Raji (cell line): ENCODE results near the gene PRSS27.

Experiments used
- POLR2A ChIP-seq: IDR thresholded peaks from 2 replicates; pipeline ENCODE4 v1.6.1; 2011; ENCODE audit warnings: low read depth, low read length, control low read depth; ENCODE audit not compliant: insufficient read depth

Gene PRSS27

DNA sequence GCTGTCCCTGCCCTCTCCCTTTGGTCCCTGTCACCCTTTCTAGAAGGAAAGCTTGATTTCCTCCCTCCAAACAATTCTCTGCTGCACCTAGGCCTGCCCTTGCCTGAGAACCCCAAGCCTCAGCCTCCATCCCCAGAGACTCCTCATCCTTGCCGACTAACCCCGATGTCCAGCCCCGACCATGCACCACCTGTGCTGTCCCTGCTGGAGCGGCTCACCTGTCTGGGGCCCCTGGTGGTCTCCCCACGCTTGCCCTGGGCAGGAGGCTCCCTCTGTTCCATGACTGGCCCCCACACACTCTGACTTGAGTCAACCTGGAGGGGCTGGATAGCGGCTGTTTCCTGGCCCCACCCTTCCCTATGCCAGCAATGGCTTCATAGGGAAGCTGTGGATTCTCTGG is 20.5 kb upstream of the PRSS27 start:
- TF ChIP-seq POLR2A = no peak

DNA sequence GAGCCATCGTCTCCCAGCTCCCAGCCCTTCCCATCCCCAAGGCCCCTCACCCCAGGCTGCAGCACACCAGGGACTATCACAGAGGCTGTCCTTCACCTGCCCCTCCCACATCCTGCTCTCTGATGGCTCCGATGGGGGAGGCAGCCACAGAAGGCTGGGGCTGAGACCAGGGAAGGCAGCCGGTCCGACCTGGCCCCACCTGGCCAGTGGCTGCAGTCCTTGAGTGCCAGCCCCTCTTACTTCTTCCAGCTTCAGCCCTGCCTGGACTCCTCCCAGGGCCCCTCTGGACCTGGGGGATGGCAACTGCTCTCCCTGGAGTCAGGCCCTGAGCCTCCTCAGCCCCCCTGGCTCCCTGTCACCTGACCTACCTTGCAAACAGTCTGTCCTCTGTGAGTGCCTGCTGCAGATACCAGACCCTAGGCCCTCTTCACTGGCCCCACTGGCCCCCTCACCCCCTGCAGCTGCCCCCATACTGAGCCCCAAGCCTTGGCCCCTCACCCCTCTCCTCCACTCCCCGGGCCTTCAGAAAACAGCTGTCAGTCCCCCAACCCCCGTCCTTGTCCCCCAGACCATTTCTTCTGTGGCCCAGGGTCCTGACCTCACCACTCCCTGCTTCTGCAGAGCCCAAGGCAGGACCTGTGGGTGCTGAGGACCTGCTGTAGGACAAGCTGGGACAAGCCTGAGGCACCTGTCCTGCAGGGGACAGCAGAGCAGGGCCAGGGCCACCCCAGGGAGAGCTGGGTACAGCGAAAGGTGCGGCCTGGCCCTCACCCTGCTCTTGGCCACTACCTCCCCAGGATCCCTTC is 19.8 kb upstream of the PRSS27 start:
- no peak for TF ChIP-seq POLR2A

DNA sequence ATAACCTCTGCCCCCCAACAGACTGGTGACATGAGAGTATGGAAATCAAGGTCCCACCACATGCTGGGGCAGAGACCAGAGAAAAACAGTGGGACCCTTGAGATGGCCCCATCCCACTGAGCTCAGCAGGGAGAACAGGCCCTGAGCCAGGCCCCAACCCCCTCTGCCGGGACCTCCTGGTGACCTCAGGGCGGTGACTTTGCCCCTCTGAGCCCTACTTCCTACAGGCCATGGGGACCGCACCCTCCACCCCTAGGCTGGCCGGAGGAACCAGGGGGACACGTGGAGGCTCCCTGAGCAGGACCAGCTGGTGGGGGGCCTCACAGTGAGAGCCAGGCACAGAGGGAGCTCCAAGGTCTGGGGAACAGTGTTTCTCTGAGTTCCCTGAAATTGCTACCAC is 18.6 kb upstream of the PRSS27 start:
- TF ChIP-seq POLR2A = no peak

DNA sequence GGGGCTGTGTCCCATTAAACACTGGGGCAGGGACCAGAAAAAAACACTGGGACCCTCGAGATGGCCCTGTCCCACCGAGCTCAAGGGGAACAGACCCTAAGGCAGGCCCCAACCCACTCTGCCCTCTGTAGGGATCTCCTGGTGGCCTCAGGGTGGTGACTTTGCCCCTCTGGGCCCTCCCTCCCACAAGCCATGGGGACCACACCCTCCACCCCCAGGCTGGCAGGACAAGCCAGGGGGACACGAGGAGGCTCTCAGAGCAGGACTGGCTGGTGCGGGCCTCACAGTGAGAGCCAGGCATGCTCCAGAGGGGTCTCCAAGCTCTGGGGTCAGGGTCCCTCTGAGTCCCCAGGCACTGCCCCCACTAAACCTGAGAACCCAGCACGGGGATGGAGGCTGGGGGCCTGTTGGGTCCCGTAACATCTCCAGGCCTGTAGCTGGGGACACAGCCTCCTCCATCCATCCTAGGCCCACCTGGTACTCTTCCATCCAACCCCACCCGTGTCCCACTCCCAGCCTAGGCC is 17.9 kb upstream of the PRSS27 start:
- TF ChIP-seq POLR2A = no peak

DNA sequence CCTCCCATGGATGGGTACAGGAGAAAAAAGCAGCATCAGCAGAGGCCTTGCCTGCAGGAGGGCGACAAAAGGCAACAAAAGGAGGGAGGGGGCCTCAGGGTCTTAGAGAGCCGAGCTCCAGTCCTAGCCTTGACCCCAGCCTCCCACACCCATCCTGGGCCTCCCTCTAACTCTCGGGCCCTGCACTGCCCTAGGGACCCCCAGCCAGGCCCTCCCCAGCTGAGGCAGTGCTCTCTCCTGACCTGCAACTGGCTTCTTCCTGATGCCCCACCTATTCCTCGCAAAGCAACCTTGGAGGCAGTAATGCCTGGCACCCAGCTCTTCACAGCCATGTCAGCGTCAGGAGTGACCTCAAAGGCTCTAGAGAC is 17.2 kb upstream of the PRSS27 start:
- TF ChIP-seq POLR2A = no peak

DNA sequence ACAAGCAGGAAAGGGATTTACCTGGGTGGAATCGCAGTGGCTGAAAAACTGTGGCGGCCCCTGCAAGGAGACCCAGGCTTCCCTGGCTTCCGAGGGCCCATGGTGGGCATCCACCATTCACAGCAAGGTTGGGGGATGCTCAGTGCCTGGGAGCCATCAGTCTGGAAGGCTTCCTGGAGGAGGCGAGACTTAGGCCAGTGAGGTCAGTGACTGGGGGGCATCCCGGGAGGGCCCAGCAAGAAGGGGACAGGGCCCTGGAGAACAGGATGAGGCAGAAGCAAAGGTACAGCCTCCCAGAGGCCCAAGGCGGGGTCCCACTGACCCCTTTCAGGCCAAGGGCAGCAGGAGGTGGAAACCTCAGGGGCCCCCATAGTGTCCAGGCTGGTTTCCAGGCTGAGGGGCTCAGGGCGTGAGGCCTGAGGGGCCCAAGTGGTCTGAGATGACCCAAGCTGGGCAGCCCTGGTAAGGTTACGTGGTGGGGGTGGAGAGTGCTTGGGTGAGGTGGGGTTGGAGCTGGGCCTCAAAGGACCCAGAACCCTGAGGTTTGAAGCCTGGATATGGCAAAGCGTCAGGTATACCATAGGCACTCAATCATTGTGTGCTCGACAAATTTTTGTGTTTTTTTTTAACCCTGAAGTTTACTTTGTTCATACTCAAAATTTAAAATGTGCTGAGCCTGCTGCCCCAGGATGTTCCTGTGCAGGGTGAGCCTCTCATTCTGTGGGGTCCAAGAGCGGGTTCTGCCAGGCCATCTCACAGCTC is 16.6 kb upstream of the PRSS27 start:
- no peak for TF ChIP-seq POLR2A

DNA sequence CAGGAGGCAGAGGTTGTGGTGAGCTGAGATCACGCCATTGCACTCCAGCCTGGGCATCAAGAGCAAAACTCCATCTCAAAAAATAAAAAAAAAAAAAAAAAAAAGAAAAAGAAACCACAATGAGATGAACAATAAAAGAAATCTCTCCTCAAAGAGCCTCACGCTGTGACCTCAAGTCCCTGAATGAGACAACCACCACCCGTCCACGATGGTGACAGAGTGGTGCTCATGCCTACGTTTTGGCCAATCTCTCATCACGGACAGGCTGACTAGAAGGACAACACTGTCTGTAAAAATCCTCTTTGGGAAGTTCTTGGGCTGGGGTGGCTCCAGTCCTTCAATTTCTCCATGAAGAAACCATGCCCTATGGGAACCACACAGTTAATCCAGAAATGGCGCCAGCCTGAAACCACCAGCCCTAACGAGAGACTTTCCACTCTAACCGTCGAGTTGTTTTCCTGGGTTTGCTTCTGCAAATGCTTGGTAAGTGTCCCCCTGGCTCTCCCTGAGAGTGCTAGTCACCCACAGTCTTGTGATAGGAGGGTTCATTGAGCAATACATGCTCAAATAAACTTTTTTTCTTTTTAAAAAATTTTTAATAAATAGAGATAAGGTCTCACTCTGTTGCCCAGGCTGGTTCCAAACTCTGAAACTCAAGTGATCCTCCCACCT is 15.0 kb upstream of the PRSS27 start:
- no peak for TF ChIP-seq POLR2A

DNA sequence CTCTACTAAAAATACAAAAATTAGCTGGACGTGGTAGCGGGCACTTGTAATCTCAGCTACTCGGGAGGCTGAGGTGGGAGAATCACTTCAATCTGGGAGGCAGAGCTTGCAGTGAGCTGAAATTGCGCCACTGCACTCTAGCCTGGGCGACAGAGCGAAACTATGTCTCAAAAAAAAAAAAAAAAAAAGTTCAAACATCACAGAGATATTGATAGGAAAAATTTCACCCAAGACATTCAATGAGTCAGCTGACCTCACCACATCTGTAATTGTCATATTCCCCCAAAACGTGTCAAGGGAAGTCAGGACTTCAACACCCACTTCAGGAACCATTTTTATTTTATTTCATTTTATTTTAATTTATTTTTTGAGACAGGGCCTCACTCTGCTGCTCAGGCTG is 8.0 kb upstream of the PRSS27 start:
- no peak for TF ChIP-seq POLR2A

DNA sequence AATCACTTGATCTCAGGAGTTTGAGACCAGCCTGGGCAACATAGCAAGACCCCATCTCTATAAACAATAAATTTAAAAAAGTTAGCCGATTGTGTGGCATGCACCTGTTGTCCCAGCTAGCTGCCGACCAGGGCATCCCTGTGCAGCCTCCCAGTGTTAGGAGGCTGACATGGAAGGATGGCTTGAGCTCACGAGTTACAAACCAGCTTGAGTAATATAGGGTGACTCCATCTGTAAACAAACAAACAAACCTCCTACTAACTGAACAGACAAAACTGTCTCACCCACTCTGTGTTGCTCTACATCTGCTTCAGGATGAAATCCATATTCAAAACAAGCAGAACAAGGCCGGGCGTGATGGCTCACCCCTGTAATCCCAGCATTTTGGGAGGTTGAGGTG is 6.9 kb upstream of the PRSS27 start:
- TF ChIP-seq POLR2A = no peak

DNA sequence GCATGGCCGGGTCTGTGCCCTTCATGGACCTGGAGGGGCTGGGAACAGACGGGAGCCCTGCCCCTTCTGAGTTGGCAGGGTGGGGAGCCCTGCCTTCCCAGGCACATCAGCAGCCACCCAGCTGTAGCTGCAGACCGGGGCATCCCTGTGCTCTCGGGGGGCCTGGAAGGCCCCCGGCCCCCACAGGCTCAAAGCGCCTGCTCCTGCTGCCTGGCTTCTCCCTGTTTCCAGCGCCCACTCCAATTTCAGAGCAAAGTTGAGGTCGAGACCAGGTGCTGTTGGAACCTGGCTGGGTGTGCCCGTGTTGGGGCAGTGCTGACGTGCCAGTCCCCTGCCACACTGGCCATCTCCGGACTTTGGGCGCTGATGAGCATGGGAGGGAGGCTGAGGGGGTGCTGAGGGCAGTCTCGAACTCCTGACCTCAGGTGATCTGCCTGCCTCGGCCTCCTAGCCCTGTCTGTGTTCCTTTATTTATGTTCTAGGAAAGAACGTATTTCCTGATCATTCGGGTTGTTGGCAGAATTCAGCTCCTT is 4.9 kb upstream of the PRSS27 start:
- no peak for TF ChIP-seq POLR2A

DNA sequence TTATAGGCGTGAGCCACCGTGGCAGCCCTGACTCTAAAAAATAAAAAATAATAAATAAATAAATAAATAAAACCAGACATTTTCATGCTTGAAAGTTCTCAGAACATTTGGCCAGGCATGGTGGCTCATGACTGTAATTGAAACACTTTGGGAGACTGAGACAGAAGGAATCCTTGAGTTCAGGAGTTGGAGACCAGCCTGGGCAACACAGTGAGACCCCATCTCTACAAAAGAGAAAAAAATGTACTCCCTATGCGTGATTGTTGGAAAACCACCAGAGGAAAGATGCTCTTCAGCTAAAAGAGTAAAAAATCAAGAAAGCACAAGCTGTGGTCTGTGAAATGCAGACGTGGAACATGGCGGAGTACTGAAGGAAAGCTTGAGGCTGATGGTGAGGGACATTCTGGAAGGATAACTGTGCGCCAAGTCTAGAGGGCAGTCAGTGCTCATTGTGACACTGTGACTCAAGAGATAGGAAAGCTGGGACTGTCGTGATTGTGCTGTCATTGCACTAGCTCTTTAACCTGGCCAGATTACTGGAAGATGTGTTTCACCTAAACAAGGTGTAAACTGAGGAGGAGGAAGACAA is 4.2 kb upstream of the PRSS27 start:
- TF ChIP-seq POLR2A = no peak

DNA sequence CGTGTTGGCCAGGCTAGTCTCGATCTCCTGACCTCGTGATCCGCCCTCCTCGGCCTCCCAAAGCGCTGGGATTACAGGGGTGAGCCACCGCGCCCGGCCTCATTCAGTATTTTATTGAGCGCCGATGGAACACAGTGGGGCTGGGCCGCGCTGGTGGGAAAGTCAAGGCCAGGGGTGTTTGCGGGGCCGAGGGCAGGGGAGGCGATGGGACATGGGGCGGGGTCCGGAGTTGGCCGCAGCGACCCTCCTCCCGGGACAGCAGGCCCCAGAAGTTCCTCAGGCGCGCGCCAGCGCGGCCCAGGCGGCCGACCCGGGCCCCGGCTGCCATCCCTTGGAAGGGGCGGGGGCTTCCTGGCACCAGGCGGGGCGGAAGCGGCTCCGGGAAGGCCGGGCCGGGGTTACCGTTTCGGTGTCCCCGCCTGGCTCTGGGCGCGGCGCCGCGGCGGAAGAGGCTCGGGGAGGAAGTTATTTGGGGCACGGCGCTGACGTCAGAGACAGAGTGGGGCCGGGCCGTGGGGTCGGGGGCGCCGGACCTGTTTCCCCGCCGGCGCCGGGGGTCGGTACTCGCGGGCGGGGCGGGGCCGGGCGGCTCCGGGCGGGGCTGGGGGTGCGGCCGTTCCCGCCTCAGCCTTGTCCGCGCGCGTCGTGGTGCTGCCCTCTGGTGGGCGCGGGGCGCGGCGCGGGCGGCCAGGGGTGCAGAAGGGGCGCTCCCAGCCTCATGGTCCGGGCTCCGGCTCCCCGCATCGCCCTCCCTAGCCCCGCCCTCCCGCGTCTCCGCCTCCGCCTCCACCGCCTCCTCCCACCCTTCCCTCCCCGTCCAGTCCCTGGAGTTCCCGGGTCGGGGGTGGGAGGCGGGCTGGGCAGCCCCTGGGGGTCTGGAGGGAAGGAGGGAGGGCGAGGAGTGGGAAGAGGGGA is 952 bp upstream of the PRSS27 start:
- TF ChIP-seq POLR2A = peak; percentile 24; the same call in 1 of the 2 replicates

DNA sequence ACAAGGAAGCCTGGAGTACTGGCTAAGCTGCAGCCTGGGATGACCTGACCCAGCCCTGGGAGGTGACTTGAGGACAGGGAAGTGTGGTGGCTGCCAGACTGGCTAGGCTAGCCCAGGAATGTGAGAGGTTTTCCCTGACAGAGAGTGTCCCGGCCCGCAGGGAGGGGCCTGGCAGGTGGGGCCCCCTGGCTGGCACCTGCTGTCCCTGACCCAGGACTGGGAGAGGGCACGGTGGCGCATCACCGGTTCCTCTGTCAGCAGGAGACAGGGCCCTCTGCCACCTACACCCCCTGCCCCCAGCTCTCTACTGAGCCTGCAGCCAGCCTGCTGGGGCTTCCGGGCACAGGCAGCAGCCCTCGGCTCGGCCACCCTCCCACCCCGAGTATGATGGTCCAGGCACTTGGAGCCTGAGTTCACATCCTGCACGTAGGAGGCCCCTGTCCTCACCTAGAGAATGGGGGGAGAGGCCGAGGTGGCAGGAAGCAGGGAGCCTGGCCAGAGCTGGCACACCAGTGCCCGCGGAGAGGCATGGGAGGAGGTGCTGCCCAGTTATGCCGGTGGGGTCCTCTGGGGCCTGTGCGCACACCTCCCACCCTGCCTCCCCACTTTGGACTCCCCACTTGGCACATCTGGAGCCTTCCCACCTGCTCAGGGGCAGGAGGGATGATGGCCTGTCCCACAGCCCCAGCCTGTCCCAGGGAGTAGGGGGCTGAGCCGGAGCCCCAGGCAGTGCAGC is 528 bp downstream of the PRSS27 start:
- no peak for TF ChIP-seq POLR2A

DNA sequence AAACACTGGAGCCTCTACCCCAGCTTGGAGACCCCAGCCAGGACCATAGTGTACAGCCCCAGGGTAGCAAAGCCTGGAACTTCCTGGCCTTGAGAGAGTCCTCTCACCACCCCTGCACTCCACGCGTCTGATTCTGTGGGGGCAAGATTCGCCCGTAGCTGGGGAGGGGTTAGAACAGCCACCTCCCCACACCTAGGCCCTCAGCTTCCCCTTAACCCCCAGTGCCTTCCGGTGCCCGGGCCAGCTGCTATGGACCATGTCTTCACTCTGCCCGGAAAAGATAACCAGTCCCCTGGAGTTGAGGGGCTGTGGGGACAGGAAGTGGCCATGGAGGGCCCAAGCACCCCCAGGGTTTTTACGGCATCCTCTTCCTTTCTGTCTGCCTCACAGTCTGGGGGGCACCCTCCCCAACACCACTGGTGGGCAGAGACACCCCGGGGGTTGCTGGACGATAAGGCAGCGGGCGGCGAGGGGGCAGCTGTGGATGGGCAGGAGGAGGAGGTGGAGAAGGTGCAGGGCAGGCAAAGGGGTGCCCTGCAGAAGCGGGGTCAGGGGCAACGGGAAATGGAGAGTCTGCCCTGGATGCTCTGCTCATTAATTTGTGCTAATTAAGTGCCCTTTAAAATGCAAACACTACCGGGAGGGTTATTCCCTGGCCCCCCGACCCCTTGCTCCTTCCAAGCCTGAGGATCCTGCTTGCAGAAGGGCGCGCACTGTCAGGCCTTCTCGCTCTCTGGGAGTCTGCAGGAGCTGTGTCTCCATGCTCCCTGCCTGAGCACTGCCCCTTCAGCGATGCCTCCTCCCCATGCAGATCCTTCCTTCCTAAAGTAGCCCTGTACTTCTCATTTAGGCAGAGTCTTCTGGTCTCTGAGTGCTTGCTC is 2.4 kb downstream of the PRSS27 start:
- TF ChIP-seq POLR2A = no peak
